Measurements from ENCODE around the gene SIRT7. TPM values are rescaled to one million over a fixed set of nuclear protein-coding genes. Genes with fewer than 3 reads are reported as not detected.

Gene SIRT7
- polyA plus RNA-seq, 1 donor from 2014 or later: 44.5 TPM

DNA sequence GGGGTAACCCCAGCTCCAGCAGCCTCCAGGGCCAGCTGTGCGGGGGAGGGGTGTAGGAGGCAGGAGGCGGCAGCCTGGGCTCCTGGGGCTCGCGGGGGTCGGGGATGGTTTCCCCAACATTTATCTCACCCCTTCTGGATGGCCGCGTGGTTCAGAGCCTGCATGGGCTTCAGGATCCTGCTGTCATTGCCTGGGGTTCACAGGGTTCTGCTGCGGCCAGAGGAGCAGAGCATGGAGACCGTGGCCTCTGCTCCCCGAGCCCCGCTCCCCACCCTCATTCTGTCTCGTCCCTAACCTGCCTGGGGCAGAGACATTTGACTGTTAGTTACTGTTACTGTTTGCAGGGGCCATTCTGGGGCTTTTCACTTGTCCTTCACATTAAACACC lies 24.2 kb upstream of the SIRT7 start:
- H3K27me3 ChIP-seq (ENCODE audit: insufficient read depth, low read depth, low read length): no peaks in the 10 kb centered on the region
- H3K4me3 ChIP-seq (ENCODE audit: low read length): peak overlapping the region; percentile 55
- no peaks in the 10 kb centered on the region for H3F3A ChIP-seq (ENCODE audit: insufficient read depth, low read length, poor library complexity, severe bottlenecking)
- no peaks in the 10 kb centered on the region for H4K20me1 ChIP-seq (ENCODE audit: insufficient read depth)
- no peaks in the 10 kb centered on the region for H3K79me2 ChIP-seq (replicated peaks; ENCODE audit: insufficient read depth, low read length)
- peak overlapping the region; percentile 73 for H3K27ac ChIP-seq (ENCODE audit: low read length)
- H3K36me3 ChIP-seq (ENCODE audit: insufficient read depth, low read length): no peaks in the 10 kb centered on the region
- no peak overlapping the region for H2AFZ ChIP-seq (ENCODE audit: low read depth, low read length)
- H3K9me2 ChIP-seq (ENCODE audit: insufficient read depth, low read length): no peaks in the 10 kb centered on the region
- H3K9ac ChIP-seq (ENCODE audit: low read length): peak overlapping the region; percentile 66
- H3K9me3 ChIP-seq (ENCODE audit: low read length): no peaks in the 10 kb centered on the region
- TF ChIP-seq POLR2AphosphoS5 (IDR thresholded peaks at IDR 0.05) (no peak), REST (IDR thresholded peaks at IDR 0.05; ENCODE audit: borderline replicate concordance) (no peak), MXI1 (conservative IDR thresholded peaks at IDR 0.05; ENCODE audit: poor library complexity, severe bottlenecking) (no peak), EZH2 (IDR thresholded peaks at IDR 0.05; ENCODE audit: borderline replicate concordance, insufficient read depth, low read length, poor library complexity, severe bottlenecking) (no peak), SMC3 (conservative IDR thresholded peaks at IDR 0.05; ENCODE audit: poor library complexity) (no peak), RAD21 (conservative IDR thresholded peaks at IDR 0.05) (no peak), EP300 (conservative IDR thresholded peaks at IDR 0.05; ENCODE audit: poor library complexity, severe bottlenecking) (no peak), TAF1 (IDR thresholded peaks at IDR 0.05; ENCODE audit: low read depth) (no peak)
- TF ChIP-seq, protein P1, sequence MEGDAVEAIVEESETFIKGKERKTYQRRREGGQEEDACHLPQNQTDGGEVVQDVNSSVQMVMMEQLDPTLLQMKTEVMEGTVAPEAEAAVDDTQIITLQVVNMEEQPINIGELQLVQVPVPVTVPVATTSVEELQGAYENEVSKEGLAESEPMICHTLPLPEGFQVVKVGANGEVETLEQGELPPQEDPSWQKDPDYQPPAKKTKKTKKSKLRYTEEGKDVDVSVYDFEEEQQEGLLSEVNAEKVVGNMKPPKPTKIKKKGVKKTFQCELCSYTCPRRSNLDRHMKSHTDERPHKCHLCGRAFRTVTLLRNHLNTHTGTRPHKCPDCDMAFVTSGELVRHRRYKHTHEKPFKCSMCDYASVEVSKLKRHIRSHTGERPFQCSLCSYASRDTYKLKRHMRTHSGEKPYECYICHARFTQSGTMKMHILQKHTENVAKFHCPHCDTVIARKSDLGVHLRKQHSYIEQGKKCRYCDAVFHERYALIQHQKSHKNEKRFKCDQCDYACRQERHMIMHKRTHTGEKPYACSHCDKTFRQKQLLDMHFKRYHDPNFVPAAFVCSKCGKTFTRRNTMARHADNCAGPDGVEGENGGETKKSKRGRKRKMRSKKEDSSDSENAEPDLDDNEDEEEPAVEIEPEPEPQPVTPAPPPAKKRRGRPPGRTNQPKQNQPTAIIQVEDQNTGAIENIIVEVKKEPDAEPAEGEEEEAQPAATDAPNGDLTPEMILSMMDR (IDR thresholded peaks at IDR 0.05; ENCODE audit: poor library complexity, severe bottlenecking): no peak
- H3K4me2 ChIP-seq (ENCODE audit: low read length): peak overlapping the region; percentile 39

- Histone ChIP-seq H3K9me3 (ENCODE audit: low read length) (no peaks in the 10 kb centered on the region), H3K9me2 (ENCODE audit: insufficient read depth, low read length) (no peaks in the 10 kb centered on the region), H3K4me2 (ENCODE audit: low read length) (peak overlapping the region; percentile 39), H3K4me3 (ENCODE audit: low read length) (peak overlapping the region; percentile 55), H3K36me3 (ENCODE audit: insufficient read depth, low read length) (no peaks in the 10 kb centered on the region), H3K27me3 (ENCODE audit: insufficient read depth, low read depth, low read length) (no peaks in the 10 kb centered on the region), H4K20me1 (ENCODE audit: insufficient read depth) (no peaks in the 10 kb centered on the region), H3F3A (ENCODE audit: insufficient read depth, low read length, poor library complexity, severe bottlenecking) (no peaks in the 10 kb centered on the region), H3K9ac (ENCODE audit: low read length) (peak overlapping the region; percentile 66), H3K27ac (ENCODE audit: low read length) (peak overlapping the region; percentile 73), H2AFZ (ENCODE audit: low read depth, low read length) (peak overlapping the region; percentile 4), H3K79me2 (replicated peaks; ENCODE audit: insufficient read depth, low read length) (no peaks in the 10 kb centered on the region)
- TF ChIP-seq RAD21 (conservative IDR thresholded peaks at IDR 0.05) (peak; percentile 34), SMC3 (conservative IDR thresholded peaks at IDR 0.05; ENCODE audit: poor library complexity) (no peak), EZH2 (IDR thresholded peaks at IDR 0.05; ENCODE audit: borderline replicate concordance, insufficient read depth, low read length, poor library complexity, severe bottlenecking) (no peak), MXI1 (conservative IDR thresholded peaks at IDR 0.05; ENCODE audit: poor library complexity, severe bottlenecking) (no peak), TAF1 (IDR thresholded peaks at IDR 0.05; ENCODE audit: low read depth) (no peak), POLR2AphosphoS5 (IDR thresholded peaks at IDR 0.05) (peak; percentile 47), REST (IDR thresholded peaks at IDR 0.05; ENCODE audit: borderline replicate concordance) (peak; percentile 67), EP300 (conservative IDR thresholded peaks at IDR 0.05; ENCODE audit: poor library complexity, severe bottlenecking) (peak; percentile 68)
- TF ChIP-seq, protein P1 (IDR thresholded peaks at IDR 0.05; ENCODE audit: poor library complexity, severe bottlenecking): peak; percentile 19
Observed at GRCh38 chr17:81941484-81942166, 23.6 kb upstream of the SIRT7 start.
